KMS-11 (cell line): Measurements from ENCODE around the gene DHX58.

Experiments used
- H2AFZ ChIP-seq: fragments of 200-600 bp; sonication (generic); 2 replicates; pipeline ENCODE4 v1.6.1; 2016; ENCODE audit warnings: antibody characterized with exemption, mixed run types, low read depth
- H3K27ac ChIP-seq: fragments of 200-600 bp; sonication (generic); 2 replicates; pipeline ENCODE4 v1.6.1; 2016; ENCODE audit warnings: mild to moderate bottlenecking, mixed run types
- H3K27me3 ChIP-seq: fragments of 200-600 bp; sonication (generic); 2 replicates; pipeline ENCODE4 v1.6.1; 2017; ENCODE audit warnings: mild to moderate bottlenecking, low read depth, mixed run types, moderate library complexity; ENCODE audit not compliant: insufficient read depth
- H3K36me3 ChIP-seq: fragments of 200-600 bp; sonication (generic); 2 replicates; pipeline ENCODE4 v1.6.1; 2017; ENCODE audit warnings: mild to moderate bottlenecking, mixed run types; ENCODE audit not compliant: insufficient read depth
- H3K4me1 ChIP-seq: fragments of 200-600 bp; sonication (generic); 2 replicates; pipeline ENCODE4 v1.6.1; 2016; ENCODE audit warnings: mild to moderate bottlenecking, low read depth, mixed run types; ENCODE audit not compliant: poor library complexity, severe bottlenecking
- H3K4me2 ChIP-seq: fragments of 200-600 bp; sonication (generic); 2 replicates; pipeline ENCODE4 v1.7.0; 2016; ENCODE audit warnings: mild to moderate bottlenecking, mixed run types
- H3K4me3 ChIP-seq: fragments of 200-600 bp; sonication (generic); IDR thresholded peaks from 2 replicates; pipeline ENCODE4 v1.6.1; 2017; ENCODE audit warnings: low read depth, low read length, mixed read lengths; ENCODE audit not compliant: insufficient read depth
- H3K79me2 ChIP-seq: fragments of 200-600 bp; sonication (generic); 2 replicates; pipeline ENCODE4 v1.6.1; 2016; ENCODE audit warnings: low read depth, mixed run types; ENCODE audit not compliant: insufficient read depth
- H3K9ac ChIP-seq: fragments of 200-600 bp; sonication (generic); 2 replicates; pipeline ENCODE4 v1.6.1; 2016; ENCODE audit warnings: mild to moderate bottlenecking, mixed run types
- H4K20me1 ChIP-seq: fragments of 200-600 bp; sonication (generic); 2 replicates; pipeline ENCODE4 v1.6.1; 2016; ENCODE audit warnings: mild to moderate bottlenecking, mixed run types; ENCODE audit not compliant: insufficient read depth
- CTCF ChIP-seq: fragments of 200-600 bp; sonication (generic); conservative IDR thresholded peaks from 2 replicates; pipeline ENCODE4 v1.6.1; 2017; ENCODE audit warnings: low read depth, mild to moderate bottlenecking, antibody characterized with exemption, low read length, moderate library complexity, mixed read lengths

The DHX58 gene

GRCh38 chr17:42106009-42106408 lies 6.5 kb downstream of the DHX58 start:
- H3K4me1 ChIP-seq: peaks cover 20% of the 10 kb centered on the region
- no peak overlapping the region for H3K9ac ChIP-seq
- no peak overlapping the region for H3K27ac ChIP-seq
- H3K36me3 ChIP-seq: no peaks in the 10 kb centered on the region
- no peak overlapping the region for H3K4me3 ChIP-seq
- no peaks in the 10 kb centered on the region; the same call in 1 of the 2 replicates for H3K27me3 ChIP-seq
- TF ChIP-seq CTCF: no peak
- no peak overlapping the region for H3K4me2 ChIP-seq
- H4K20me1 ChIP-seq: no peaks in the 10 kb centered on the region
- no peak overlapping the region for H2AFZ ChIP-seq
- no peaks in the 10 kb centered on the region for H3K79me2 ChIP-seq

GRCh38 chr17:42104264-42104663 lies 8.2 kb downstream of the DHX58 start:
- Histone ChIP-seq H3K36me3 (no peaks in the 10 kb centered on the region), H3K4me1 (peaks cover 17% of the 10 kb centered on the region), H3K4me3 (no peak overlapping the region), H3K9ac (no peak overlapping the region), H3K79me2 (no peaks in the 10 kb centered on the region), H3K27ac (no peak overlapping the region), H3K27me3 (no peaks in the 10 kb centered on the region; the same call in 1 of the 2 replicates), H2AFZ (no peak overlapping the region), H3K4me2 (no peak overlapping the region), H4K20me1 (no peaks in the 10 kb centered on the region)
- TF ChIP-seq CTCF: no peak

GRCh38 chr17:42103221-42103954 lies 9.1 kb downstream of the DHX58 start:
- no peak overlapping the region for H3K4me2 ChIP-seq
- TF ChIP-seq CTCF: no peak
- H3K27me3 ChIP-seq: no peaks in the 10 kb centered on the region; the same call in 1 of the 2 replicates
- H3K9ac ChIP-seq: no peak overlapping the region
- no peaks in the 10 kb centered on the region for H3K79me2 ChIP-seq
- H3K36me3 ChIP-seq: no peaks in the 10 kb centered on the region
- H3K4me3 ChIP-seq: no peak overlapping the region
- H3K27ac ChIP-seq: no peak overlapping the region
- no peak overlapping the region for H2AFZ ChIP-seq
- H4K20me1 ChIP-seq: no peaks in the 10 kb centered on the region
- peaks cover 16% of the 10 kb centered on the region for H3K4me1 ChIP-seq

GRCh38 chr17:42101513-42102292 lies 10.8 kb downstream of the DHX58 start:
- no peaks in the 10 kb centered on the region for H4K20me1 ChIP-seq
- peaks cover 1% of the 10 kb centered on the region for H3K4me1 ChIP-seq
- peaks cover 4% of the 10 kb centered on the region; the same call in 1 of the 2 replicates for H3K27me3 ChIP-seq
- no peaks in the 10 kb centered on the region for H3K36me3 ChIP-seq
- H2AFZ ChIP-seq: no peak overlapping the region
- H3K79me2 ChIP-seq: no peaks in the 10 kb centered on the region
- no peak overlapping the region for H3K27ac ChIP-seq
- H3K4me3 ChIP-seq: no peak overlapping the region
- H3K4me2 ChIP-seq: no peak overlapping the region
- peak; percentile 95 for TF ChIP-seq CTCF
- no peak overlapping the region for H3K9ac ChIP-seq
